Astrocyte of the spinal cord (primary cell): ENCODE results near the gene ATXN1.

Source experiments
- DNase-seq: peaks from one replicate; pipeline ENCODE4 v3.0.0; 2011; ENCODE audit warnings: low read depth, low spot score
- H3K4me3 ChIP-seq: 2 replicates; pipeline ENCODE4 v1.5.1; 2011; ENCODE audit warnings: low read depth, mild to moderate bottlenecking, low read length, moderate library complexity
- CTCF ChIP-seq: IDR thresholded peaks from 2 replicates; pipeline ENCODE4 v1.5.1; 2012; ENCODE audit warnings: low read depth, mild to moderate bottlenecking, low read length, inconsistent platforms
- in situ Hi-C: cut with HindIII; loops from 2 replicates; pipeline ENCODE4 v1.10.0; 2017; ENCODE audit warnings: low sequenced_read_pairs

The ATXN1 gene

GRCh38 chr6:16399695-16400094 lies 361.6 kb downstream of the ATXN1 start:
- TF ChIP-seq CTCF = no peak
- in situ Hi-C loops = no loop called here
- no peak overlapping the region for H3K4me3 ChIP-seq
- no peak for DNase-seq

GRCh38 chr6:16399158-16399557 lies 362.1 kb downstream of the ATXN1 start:
- in situ Hi-C loops = no loop called here
- H3K4me3 ChIP-seq = no peak overlapping the region
- no peak for DNase-seq
- TF ChIP-seq CTCF = no peak

- TF ChIP-seq CTCF = no peak
- no peak overlapping the region for H3K4me3 ChIP-seq
- peak; percentile 49 for DNase-seq
- in situ Hi-C loops = no loop called here
Measured at GRCh38 chr6:16398587-16398986, 362.7 kb downstream of the ATXN1 start.

GRCh38 chr6:16397623-16398022 lies 363.6 kb downstream of the ATXN1 start:
- no peak for DNase-seq
- in situ Hi-C loops = no loop called here
- no peak for TF ChIP-seq CTCF
- no peak overlapping the region for H3K4me3 ChIP-seq

GRCh38 chr6:16396497-16397319 lies 364.6 kb downstream of the ATXN1 start:
- no peak for TF ChIP-seq CTCF
- no peak for DNase-seq
- in situ Hi-C loops = no loop called here
- no peak overlapping the region for H3K4me3 ChIP-seq

- H3K4me3 ChIP-seq = no peak overlapping the region
- no peak for DNase-seq
- in situ Hi-C loops = no loop called here
- TF ChIP-seq CTCF = no peak
Measured at GRCh38 chr6:16394632-16395031, 366.6 kb downstream of the ATXN1 start.
